Occipital lobe (tissue), 2 donors: ENCODE results near the gene HEG1. TPM values are rescaled to one million over a fixed set of nuclear protein-coding genes. Genes with fewer than 3 reads are reported as not detected.

Source experiments
- DNase-seq: peaks from one replicate; lab custom pipeline; 2025; lab: John Stamatoyannopoulos, UW
- total RNA-seq: library from RNA; depleted of rRNA; stranded (reverse); fragments of >200 nt; gene quantifications from one replicate; pipeline ENCODE4 v1.2.3, GENCODE V29; 2014

Gene HEG1
- total RNA-seq, 1 donor from 2014 or later = 6.6 TPM

- no peak for DNase-seq
Measured at GRCh38 chr3:124992041-124992440, 63.8 kb downstream of the HEG1 start.

GRCh38 chr3:124986192-124987143, 69.3 kb downstream of the HEG1 start:
- no peak for DNase-seq

- DNase-seq = no peak
Measured at GRCh38 chr3:124985349-124985748, 70.4 kb downstream of the HEG1 start.

GRCh38 chr3:124984754-124985153, 71.0 kb downstream of the HEG1 start:
- no peak for DNase-seq

GRCh38 chr3:124982855-124983254, 72.9 kb downstream of the HEG1 start:
- DNase-seq = no peak

GRCh38 chr3:124981472-124981871, 74.3 kb downstream of the HEG1 start:
- DNase-seq = no peak

- no peak for DNase-seq
Measured at GRCh38 chr3:124978627-124979026, 77.2 kb downstream of the HEG1 start.

GRCh38 chr3:124976383-124976782, 79.4 kb downstream of the HEG1 start:
- DNase-seq = no peak

GRCh38 chr3:124974691-124975090, 81.1 kb downstream of the HEG1 start:
- no peak for DNase-seq

- no peak for DNase-seq
Measured at GRCh38 chr3:124973290-124973689, 82.5 kb downstream of the HEG1 start.

GRCh38 chr3:124972457-124972856, 83.3 kb downstream of the HEG1 start:
- DNase-seq = no peak

- DNase-seq = no peak
Measured at GRCh38 chr3:124969963-124970722, 85.7 kb downstream of the HEG1 start.

- no peak for DNase-seq
Measured at GRCh38 chr3:124969190-124969589, 86.6 kb downstream of the HEG1 start.

GRCh38 chr3:124967964-124968363, 87.8 kb downstream of the HEG1 start:
- DNase-seq = no peak

GRCh38 chr3:124966521-124967445, 89.0 kb downstream of the HEG1 start:
- no peak for DNase-seq

- no peak for DNase-seq
Measured at GRCh38 chr3:124965413-124965812, 90.4 kb downstream of the HEG1 start.

- DNase-seq = no peak
Measured at GRCh38 chr3:124964387-124964786, 91.4 kb downstream of the HEG1 start.

- no peak for DNase-seq
Measured at GRCh38 chr3:124963755-124964154, 92.0 kb downstream of the HEG1 start.

- DNase-seq = no peak
Measured at GRCh38 chr3:124962403-124962940, 93.3 kb downstream of the HEG1 start.

GRCh38 chr3:124960698-124961097, 95.1 kb downstream of the HEG1 start:
- no peak for DNase-seq

GRCh38 chr3:124960105-124960504, 95.7 kb downstream of the HEG1 start:
- DNase-seq = no peak
